ENCODE data around the gene VPREB1. TPM values are rescaled to one million over a fixed set of nuclear protein-coding genes. Genes with fewer than 3 reads are reported as not detected.
A peak's percentile ranks its signal among the peaks of the same experiment; 100 is the strongest.
"Not testable (repeated sequence)": the region's sequence is repeated elsewhere in the genome, so short reads cannot be mapped to it uniquely, and the experiment has no call there.

The VPREB1 gene
- total RNA-seq, 3 donors from 2014 or later, result not detected

DNA sequence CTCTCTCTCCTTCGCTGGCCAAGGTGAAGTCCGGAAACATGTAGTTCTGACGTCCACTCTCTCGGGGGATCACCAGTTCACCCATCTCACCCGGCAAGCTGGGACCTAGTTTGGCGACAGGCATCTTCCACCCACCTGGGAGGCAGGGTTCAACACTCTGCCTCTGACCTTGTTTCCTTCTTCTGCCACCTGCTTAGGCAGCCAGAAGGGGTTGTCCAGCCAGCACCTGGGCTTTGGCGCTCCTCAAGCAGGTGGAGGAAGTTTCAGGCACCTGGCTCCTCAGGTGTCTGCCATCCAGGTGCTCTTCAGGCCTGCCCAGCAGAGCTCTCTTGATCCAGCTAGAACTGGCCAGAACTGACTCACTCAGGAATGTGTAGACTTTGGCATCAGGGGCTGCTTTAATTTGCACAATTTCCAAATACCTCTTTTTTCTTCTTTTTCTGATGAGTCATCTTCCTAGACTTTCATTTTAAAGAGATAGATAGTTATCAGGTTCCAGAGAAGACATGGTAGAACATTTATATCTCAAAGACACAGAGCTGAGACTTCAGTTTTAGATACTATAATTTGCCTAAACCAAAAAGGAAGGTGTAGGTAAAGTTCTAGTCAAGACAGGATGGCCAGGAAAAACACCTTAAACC is 25.6 kb downstream of the VPREB1 start:
- H3K4me3 ChIP-seq; H3K27me3 ChIP-seq; H3K4me1 ChIP-seq; DNase-seq (ENCODE audit: low spot score in 2 of 2); intact Hi-C loops (cut with DNase I; ENCODE audit: low total_unique reads); H3K36me3 ChIP-seq; H3K9me3 ChIP-seq: not testable (repeated sequence)
- H3K27ac ChIP-seq, result peak overlapping the region in 1 of 2 donors; percentile 80

DNA sequence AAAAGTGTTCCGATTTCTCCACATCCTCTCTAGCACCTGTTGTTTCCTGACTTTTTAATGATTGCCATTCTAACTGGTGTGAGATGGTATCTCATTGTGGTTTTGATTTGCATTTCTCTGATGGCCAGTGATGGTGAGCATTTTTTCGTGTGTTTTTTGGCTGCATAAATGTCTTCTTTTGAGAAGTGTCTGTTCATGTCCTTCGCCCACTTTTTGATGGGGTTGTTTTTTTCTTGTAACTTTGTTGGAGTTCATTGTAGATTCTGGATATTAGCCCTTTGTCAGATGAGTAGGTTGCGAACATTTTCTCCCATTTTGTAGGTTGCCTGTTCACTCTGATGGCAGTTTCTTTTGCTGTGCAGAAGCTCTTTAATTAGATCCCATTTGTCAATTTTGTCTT is 32.8 kb downstream of the VPREB1 start:
- H3K4me3 ChIP-seq; DNase-seq (ENCODE audit: low spot score in 2 of 2); H3K4me1 ChIP-seq; intact Hi-C loops (cut with DNase I; ENCODE audit: low total_unique reads); H3K36me3 ChIP-seq; H3K27ac ChIP-seq; H3K27me3 ChIP-seq; H3K9me3 ChIP-seq: not testable (repeated sequence)

DNA sequence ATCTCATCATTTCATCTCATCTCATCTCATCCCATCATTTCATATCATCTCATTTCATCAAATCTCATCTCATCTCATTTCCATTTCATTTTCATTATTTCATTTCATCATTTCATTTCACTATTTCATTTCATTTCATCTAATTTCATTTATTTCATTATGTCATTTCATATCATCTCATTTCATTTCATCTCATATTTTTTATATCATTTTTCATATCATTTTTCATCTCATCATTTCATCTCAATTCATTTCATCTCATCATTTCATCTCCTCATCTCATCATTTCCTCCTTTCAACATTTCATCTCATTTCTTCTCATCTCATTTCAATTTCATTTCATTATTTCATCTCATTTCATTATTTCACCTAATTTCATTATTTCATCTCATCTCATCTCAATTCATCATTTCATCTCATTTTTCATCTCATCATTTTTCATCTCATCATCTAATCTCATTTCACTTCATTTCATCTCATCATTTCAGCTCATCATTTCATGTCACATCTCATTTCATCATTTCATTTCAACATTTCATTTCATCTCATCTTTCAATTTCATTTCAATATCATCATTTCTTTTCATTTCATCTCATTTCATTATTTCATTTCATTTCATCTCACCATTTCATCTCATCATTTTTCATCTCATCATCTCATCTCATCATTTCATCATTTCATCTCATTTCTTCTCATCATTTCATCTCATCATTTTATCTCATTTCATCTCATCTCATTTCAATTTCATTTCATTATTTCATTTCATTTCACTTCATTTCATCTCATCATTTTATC is 40.6 kb downstream of the VPREB1 start:
- H3K27ac ChIP-seq; DNase-seq (ENCODE audit: low spot score in 2 of 2); H3K9me3 ChIP-seq; H3K4me3 ChIP-seq; H3K4me1 ChIP-seq; H3K36me3 ChIP-seq; intact Hi-C loops (cut with DNase I; ENCODE audit: low total_unique reads); H3K27me3 ChIP-seq: not testable (repeated sequence)

DNA sequence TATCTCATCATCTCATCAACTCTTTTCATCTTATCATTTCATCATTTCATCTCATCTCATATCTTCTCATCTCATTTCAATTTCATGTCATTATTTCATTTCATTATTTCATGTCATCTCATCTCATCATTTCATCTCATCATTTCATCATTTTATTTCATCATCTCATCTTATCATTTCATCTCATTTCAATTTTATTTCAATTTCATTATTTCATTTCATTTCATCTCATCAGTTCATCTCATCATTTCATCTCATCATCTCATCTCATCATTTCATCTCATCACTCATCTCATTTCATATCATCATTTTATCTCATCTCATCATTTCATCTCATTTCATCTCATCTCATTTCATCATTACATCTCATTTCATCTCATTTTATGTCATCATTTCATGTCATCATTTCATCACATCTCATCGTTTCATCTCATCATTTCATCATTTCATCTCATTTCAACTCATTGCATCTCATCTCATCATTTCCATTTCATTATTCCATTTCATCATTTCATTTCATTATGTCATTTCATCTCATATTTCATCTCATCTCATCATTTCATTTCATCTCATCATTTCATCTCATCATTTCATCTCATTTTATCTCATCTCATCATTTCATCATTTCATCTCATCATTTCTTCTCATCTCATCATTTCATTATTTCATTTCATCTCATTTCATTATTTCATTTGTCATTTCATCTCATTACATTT is 42.0 kb downstream of the VPREB1 start:
- DNase-seq (ENCODE audit: low spot score in 2 of 2); H3K4me3 ChIP-seq; intact Hi-C loops (cut with DNase I; ENCODE audit: low total_unique reads); H3K27ac ChIP-seq; H3K36me3 ChIP-seq; H3K27me3 ChIP-seq; H3K4me1 ChIP-seq; H3K9me3 ChIP-seq: not testable (repeated sequence)

DNA sequence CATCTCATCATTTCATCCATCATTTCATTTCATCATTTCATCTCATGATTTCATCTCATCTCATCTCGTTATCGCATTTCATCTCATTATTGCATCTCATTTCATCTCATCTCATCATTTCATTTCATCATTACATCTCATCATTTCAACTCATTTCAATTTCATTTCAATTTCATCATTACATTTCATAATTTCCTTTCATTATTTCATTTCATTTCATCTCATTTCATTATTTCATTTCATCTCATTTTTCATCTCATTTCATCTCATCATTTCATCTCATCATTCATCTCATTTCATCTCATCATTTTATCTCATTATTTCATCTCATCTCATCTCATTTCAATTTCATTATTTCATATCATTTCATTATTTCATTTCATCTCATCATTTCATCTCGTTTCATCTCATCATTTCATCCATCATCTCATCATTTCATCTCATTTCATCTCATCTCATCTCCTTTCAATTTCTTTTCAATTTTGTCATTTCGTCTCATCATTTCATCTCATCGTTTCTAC is 42.6 kb downstream of the VPREB1 start:
- H3K36me3 ChIP-seq; H3K9me3 ChIP-seq; H3K27me3 ChIP-seq; H3K4me3 ChIP-seq; H3K27ac ChIP-seq; DNase-seq (ENCODE audit: low spot score in 2 of 2); H3K4me1 ChIP-seq; intact Hi-C loops (cut with DNase I; ENCODE audit: low total_unique reads): not testable (repeated sequence)

DNA sequence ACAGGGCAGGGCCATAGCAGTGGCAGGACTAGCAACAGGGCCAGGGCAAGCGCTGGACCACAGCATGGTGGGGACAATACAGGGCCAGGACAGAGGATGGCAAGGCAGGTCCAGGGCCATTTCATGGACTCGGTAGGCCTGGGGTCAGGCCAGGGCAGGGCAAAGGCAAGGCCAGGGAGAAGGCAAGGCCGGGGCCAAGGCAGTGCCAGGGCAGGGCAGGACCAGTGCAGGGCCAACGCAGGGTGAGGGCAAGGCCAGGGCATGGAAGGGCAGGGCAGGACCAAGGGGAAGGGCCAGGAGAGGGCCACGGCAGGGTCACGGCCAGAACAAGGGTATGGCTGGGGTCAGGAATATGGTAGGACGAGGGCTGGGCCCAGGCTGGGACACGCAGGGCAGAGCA is 45.1 kb downstream of the VPREB1 start:
- DNase-seq (ENCODE audit: low spot score in 2 of 2); H3K4me3 ChIP-seq; H3K9me3 ChIP-seq; H3K4me1 ChIP-seq; H3K27ac ChIP-seq; H3K27me3 ChIP-seq; intact Hi-C loops (cut with DNase I; ENCODE audit: low total_unique reads); H3K36me3 ChIP-seq: not testable (repeated sequence)

DNA sequence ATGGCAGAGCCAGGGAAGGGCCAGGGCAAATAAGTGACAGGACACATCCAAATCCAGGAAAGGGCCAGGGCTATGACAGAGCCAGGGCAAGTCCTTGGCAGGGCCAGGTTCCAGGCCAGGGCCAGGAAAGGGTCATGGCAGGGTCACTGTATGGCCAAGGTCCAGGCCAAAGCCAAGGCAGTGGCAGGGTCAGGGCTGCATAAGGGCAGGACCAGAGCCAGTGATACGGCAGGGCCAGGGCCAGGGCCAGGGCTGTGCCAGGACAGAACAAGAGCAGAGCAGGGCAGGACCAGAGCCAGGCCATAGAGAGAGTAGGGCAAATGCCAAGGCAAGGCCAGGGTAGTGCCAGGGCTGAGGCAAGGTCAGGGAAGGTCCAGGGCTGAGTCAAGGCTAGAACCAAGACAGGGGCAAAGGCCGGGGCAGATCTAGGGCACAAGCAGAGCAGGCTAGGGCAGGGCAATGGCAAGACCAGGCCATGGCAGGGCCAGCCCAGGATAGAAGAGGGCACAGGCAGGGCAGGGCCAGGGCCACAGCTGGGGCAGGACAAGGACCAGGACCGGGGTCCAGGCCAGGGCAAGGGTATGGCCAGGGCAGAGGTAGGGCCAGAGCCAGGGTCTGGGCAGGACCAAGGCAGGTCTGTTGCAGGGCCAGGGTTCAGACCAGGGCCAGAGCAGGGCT is 46.7 kb downstream of the VPREB1 start:
- H3K27me3 ChIP-seq; DNase-seq (ENCODE audit: low spot score in 2 of 2); H3K27ac ChIP-seq; H3K4me3 ChIP-seq; H3K9me3 ChIP-seq; H3K4me1 ChIP-seq; H3K36me3 ChIP-seq; intact Hi-C loops (cut with DNase I; ENCODE audit: low total_unique reads): not testable (repeated sequence)

DNA sequence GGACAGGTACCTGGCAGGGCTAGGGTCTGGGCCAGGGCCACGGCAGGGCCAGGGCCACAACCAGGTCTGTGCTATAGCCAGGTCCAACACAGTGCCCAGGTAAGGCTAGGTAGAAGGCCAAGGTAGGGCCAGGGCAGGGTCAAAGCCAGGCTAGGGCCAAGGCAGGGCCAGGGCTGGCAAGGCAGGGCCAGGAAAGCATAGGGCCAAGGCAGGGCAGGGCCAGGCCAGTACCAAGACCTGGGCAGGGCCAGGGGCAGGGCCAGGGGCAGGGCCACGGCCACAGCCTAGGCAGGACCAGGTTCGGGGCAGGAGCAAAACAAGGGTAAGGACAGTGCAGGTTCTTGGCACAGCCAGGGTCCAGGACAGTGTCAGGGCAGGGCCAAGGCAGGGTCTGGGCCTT is 48.1 kb downstream of the VPREB1 start:
- H3K9me3 ChIP-seq; DNase-seq (ENCODE audit: low spot score in 2 of 2); intact Hi-C loops (cut with DNase I; ENCODE audit: low total_unique reads); H3K4me3 ChIP-seq; H3K27ac ChIP-seq; H3K27me3 ChIP-seq; H3K36me3 ChIP-seq; H3K4me1 ChIP-seq: not testable (repeated sequence)

DNA sequence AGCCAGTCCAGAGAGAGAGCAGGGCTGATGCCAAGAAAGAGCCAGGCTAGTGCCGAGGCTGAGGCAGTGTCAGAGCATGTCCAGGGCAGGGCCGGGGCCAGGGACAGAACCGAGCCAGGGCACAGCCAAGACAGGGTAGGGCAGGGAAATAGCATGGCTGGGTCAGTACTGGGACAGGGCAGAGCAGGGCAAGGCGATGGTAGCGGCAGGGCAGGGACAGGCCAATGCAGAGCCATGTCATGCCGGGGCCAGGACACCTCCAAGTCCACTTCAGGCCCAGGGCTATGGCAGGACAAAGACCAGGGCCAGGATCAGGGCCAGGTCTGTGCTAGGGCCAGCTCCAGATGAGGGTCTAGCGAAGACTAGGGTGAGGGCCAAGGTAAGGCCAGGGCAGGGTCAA is 48.9 kb downstream of the VPREB1 start:
- DNase-seq (ENCODE audit: low spot score in 2 of 2); H3K4me3 ChIP-seq; intact Hi-C loops (cut with DNase I; ENCODE audit: low total_unique reads); H3K9me3 ChIP-seq; H3K4me1 ChIP-seq; H3K27me3 ChIP-seq; H3K27ac ChIP-seq; H3K36me3 ChIP-seq: not testable (repeated sequence)

DNA sequence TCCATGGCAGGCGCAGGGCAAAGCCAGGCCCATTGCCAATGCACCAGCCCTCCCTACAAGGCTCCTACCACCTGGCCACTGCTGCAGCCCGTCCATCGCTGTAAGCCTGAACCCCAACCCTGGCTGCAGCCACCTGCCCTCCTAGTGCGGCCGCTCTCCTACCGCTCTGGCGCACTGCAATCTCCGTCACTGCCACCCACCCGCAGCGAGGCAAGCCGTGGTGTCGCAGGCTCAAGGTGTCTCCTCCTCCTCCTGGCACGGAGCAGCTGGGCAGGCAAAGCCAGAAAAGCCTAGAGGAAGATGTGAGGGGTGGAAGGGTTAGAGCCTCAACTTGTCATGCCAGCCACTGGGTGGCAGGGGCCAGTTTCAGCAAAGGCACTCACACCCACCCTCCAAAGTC is 50.1 kb downstream of the VPREB1 start:
- H3K36me3 ChIP-seq; intact Hi-C loops (cut with DNase I; ENCODE audit: low total_unique reads); H3K9me3 ChIP-seq: not testable (repeated sequence)

More for the DNA sequence above, 50.1 kb downstream of the VPREB1 start:
- H3K27me3 ChIP-seq; H3K27ac ChIP-seq; H3K4me1 ChIP-seq; H3K4me3 ChIP-seq; DNase-seq (ENCODE audit: low spot score in 2 of 2): not testable (repeated sequence)
